Gastroesophageal sphincter (tissue), 3 donors: ENCODE measurements around the gene MYCN.

ENCODE experiments used
- EP300 ChIP-seq: sonication (generic); formaldehyde crosslinking; IDR thresholded peaks from one replicate; pipeline ENCODE4 v1.6.1; 2017; ENCODE audit warnings: antibody characterized with exemption, mild to moderate bottlenecking
- POLR2A ChIP-seq, 2 donors: fragments of 450-650 bp; IDR thresholded peaks; one replicate each; pipeline ENCODE4 v1.6.1; 2017; ENCODE audit warnings: antibody characterized with exemption in 2 of 2, mild to moderate bottlenecking in 2 of 2, moderate library complexity in 1 of 2
- POLR2AphosphoS5 ChIP-seq: sonication (generic); formaldehyde crosslinking; IDR thresholded peaks from one replicate; pipeline ENCODE4 v1.6.1; 2017; ENCODE audit warnings: antibody characterized with exemption
- TF ChIP-seq, protein P1 (sequence below), 4 experiments: fragments of 200-600 bp in 2 of 4; fragments of 450-650 bp in 2 of 4; sonication (generic) in 1 of 4; IDR thresholded peaks; one replicate each; pipeline ENCODE4 v1.5.1; 2017 to 2019; ENCODE audit warnings: antibody characterized with exemption in 4 of 4, mild to moderate bottlenecking in 2 of 4, moderate library complexity in 2 of 4

DNA sequence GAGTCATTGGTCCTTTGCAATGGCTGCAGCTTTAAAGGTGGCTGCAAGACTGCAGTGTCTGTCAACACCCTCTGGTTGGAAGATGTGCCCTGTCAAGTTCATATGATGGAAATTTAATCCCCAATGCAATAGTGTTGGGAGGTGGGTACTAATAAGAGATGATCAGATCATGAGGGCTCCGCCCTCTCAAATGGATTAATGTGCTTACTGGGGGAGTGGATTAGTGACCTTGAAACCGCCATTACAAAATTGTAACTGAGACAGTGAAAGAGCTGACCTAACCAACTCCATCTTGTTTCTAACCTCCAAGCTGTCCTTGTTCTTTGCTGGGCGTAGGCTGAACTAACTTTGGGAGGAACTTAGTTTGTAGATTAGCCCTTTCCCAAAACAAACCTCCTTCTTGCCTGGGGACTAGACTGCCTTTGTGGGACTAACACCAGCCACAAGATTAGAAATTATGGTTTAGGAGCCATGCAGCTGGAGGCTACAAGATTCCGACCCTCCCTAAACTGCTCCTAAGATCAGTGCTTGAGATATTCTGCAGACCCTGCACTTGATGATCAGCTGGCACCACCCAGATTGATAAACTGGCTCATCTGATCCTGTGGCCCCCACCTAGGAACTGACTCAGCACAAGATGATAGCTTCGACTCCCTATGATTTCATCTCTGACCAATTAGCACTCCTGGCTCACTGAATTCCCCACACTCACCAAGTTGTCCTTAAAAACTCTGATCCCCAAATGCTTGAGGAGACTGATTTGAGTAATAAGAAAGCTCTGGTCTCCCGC is 13.7 kb downstream of the MYCN start:
- TF ChIP-seq, protein P1, sequence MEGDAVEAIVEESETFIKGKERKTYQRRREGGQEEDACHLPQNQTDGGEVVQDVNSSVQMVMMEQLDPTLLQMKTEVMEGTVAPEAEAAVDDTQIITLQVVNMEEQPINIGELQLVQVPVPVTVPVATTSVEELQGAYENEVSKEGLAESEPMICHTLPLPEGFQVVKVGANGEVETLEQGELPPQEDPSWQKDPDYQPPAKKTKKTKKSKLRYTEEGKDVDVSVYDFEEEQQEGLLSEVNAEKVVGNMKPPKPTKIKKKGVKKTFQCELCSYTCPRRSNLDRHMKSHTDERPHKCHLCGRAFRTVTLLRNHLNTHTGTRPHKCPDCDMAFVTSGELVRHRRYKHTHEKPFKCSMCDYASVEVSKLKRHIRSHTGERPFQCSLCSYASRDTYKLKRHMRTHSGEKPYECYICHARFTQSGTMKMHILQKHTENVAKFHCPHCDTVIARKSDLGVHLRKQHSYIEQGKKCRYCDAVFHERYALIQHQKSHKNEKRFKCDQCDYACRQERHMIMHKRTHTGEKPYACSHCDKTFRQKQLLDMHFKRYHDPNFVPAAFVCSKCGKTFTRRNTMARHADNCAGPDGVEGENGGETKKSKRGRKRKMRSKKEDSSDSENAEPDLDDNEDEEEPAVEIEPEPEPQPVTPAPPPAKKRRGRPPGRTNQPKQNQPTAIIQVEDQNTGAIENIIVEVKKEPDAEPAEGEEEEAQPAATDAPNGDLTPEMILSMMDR (IDR thresholded peaks at IDR 0.05), result no peak
- no peak for TF ChIP-seq EP300
- TF ChIP-seq POLR2A (IDR thresholded peaks at IDR 0.05), result no peak
- TF ChIP-seq POLR2AphosphoS5, result no peak
